Astrocyte (in vitro differentiated cells and primary cell): ENCODE data around the gene MFAP3. TPM values are rescaled to one million over a fixed set of nuclear protein-coding genes. Genes with fewer than 3 reads are reported as not detected.

Experiments used
- DNase-seq: peaks from one replicate; pipeline ENCODE4 v3.0.0-alpha.2; 2010; ENCODE audit warnings: low read depth
- FAIRE-seq: peaks from 2 replicates; lab custom pipeline; 2011; peaks lifted over from hg19 to GRCh38; lab: Jason Lieb, UNC
- H2AFZ ChIP-seq: 2 replicates; pipeline ENCODE4 v1.6.0; 2012; ENCODE audit warnings: low read depth, low read length, inconsistent platforms
- H3K27ac ChIP-seq: 2 replicates; pipeline ENCODE4 v1.5.1; 2011; ENCODE audit warnings: low read depth, low read length, inconsistent platforms
- H3K27me3 ChIP-seq: 2 replicates; pipeline ENCODE4 v1.6.0; 2011; ENCODE audit warnings: low read length, inconsistent platforms; ENCODE audit not compliant: insufficient read depth
- H3K36me3 ChIP-seq: 2 replicates; pipeline ENCODE4 v1.5.1; 2011; ENCODE audit warnings: low read length, inconsistent platforms; ENCODE audit not compliant: insufficient read depth
- H3K4me1 ChIP-seq: 2 replicates; pipeline ENCODE4 v1.5.1; 2011; ENCODE audit warnings: low read length, inconsistent platforms; ENCODE audit not compliant: insufficient read depth
- H3K4me2 ChIP-seq: 2 replicates; pipeline ENCODE4 v1.6.0; 2012; ENCODE audit warnings: low read length, inconsistent platforms
- H3K4me3 ChIP-seq: 2 replicates; pipeline ENCODE4 v1.5.1; 2011; ENCODE audit warnings: low read depth, mild to moderate bottlenecking, low read length, inconsistent platforms; ENCODE audit not compliant: insufficient read depth
- H3K79me2 ChIP-seq: 2 replicates; pipeline ENCODE4 v1.6.0; 2012; ENCODE audit warnings: mild to moderate bottlenecking, low read length, inconsistent platforms; ENCODE audit not compliant: insufficient read depth
- H3K9ac ChIP-seq: 2 replicates; pipeline ENCODE4 v1.6.0; 2012; ENCODE audit warnings: mild to moderate bottlenecking, low read length, inconsistent platforms
- H3K9me3 ChIP-seq: 2 replicates; pipeline ENCODE4 v1.5.1; 2012; ENCODE audit warnings: low read depth, mild to moderate bottlenecking, low read length, inconsistent platforms; ENCODE audit not compliant: insufficient read depth
- H4K20me1 ChIP-seq: 2 replicates; pipeline ENCODE4 v1.6.0; 2012; ENCODE audit warnings: low read length, inconsistent platforms; ENCODE audit not compliant: insufficient read depth
- H3K27ac Mint-ChIP-seq: one replicate; pipeline ENCODE4 v1.8.0; 2021; ENCODE audit warnings: mild to moderate bottlenecking, mixed read lengths; ENCODE audit not compliant: unreplicated experiment
- H3K27me3 Mint-ChIP-seq: one replicate; pipeline ENCODE4 v1.8.0; 2021; ENCODE audit warnings: low read depth, mixed read lengths; ENCODE audit not compliant: unreplicated experiment
- H3K36me3 Mint-ChIP-seq: one replicate; pipeline ENCODE4 v1.8.0; 2021; ENCODE audit warnings: low read depth, mixed read lengths; ENCODE audit not compliant: unreplicated experiment
- H3K4me1 Mint-ChIP-seq: one replicate; pipeline ENCODE4 v1.8.0; 2021; ENCODE audit warnings: low read depth, mixed read lengths; ENCODE audit not compliant: unreplicated experiment
- H3K4me3 Mint-ChIP-seq: one replicate; pipeline ENCODE4 v1.8.0; 2021; ENCODE audit warnings: mild to moderate bottlenecking, moderate library complexity, mixed read lengths; ENCODE audit not compliant: unreplicated experiment
- H3K9me3 Mint-ChIP-seq: one replicate; pipeline ENCODE4 v1.8.0; 2021; ENCODE audit warnings: mild to moderate bottlenecking, mixed read lengths; ENCODE audit not compliant: unreplicated experiment
- CTCF ChIP-seq: IDR thresholded peaks from 2 replicates; pipeline ENCODE4 v1.5.1; 2011; ENCODE audit warnings: low read depth, mild to moderate bottlenecking, inconsistent platforms, low read length, moderate library complexity; ENCODE audit not compliant: insufficient read depth
- EZH2 ChIP-seq: IDR thresholded peaks from 2 replicates; pipeline ENCODE4 v1.6.1; 2012; ENCODE audit warnings: mild to moderate bottlenecking, low read length, inconsistent platforms; ENCODE audit not compliant: insufficient read depth
- total RNA-seq: library from RNA; stranded (reverse); gene quantifications from 2 replicates; pipeline ENCODE4 v1.2.1, GENCODE V29; 2021

MFAP3 gene
- total RNA-seq, 1 donor from 2014 or later = 45.8 TPM

- Mint-ChIP-seq H3K4me1 (no peaks in the 10 kb centered on the region), H3K27me3 (no peaks in the 10 kb centered on the region), H3K27ac (no peak overlapping the region), H3K36me3 (peaks cover 14% of the 10 kb centered on the region), H3K4me3 (no peak overlapping the region), H3K9me3 (no peaks in the 10 kb centered on the region)
- TF ChIP-seq EZH2 (no peak), CTCF (no peak)
- Histone ChIP-seq H3K4me2 (no peak overlapping the region), H3K36me3 (peaks cover 19% of the 10 kb centered on the region), H3K27me3 (no peaks in the 10 kb centered on the region), H3K79me2 (no peaks in the 10 kb centered on the region), H2AFZ (no peak overlapping the region), H3K4me3 (no peak overlapping the region), H3K4me1 (no peaks in the 10 kb centered on the region), H3K9ac (no peak overlapping the region), H3K27ac (no peak overlapping the region), H3K9me3 (no peaks in the 10 kb centered on the region), H4K20me1 (no peaks in the 10 kb centered on the region)
- DNase-seq (no peak), FAIRE-seq (no peak)
Measured at GRCh38 chr5:154025951-154026350, 12.8 kb upstream of the MFAP3 start.

GRCh38 chr5:154031937-154032489 lies 6.8 kb upstream of the MFAP3 start:
- H3K4me1 Mint-ChIP-seq = no peaks in the 10 kb centered on the region
- Histone ChIP-seq H3K79me2 (peaks cover 4% of the 10 kb centered on the region), H3K36me3 (peaks cover 10% of the 10 kb centered on the region), H3K27me3 (no peaks in the 10 kb centered on the region), H4K20me1 (no peaks in the 10 kb centered on the region), H3K4me1 (no peaks in the 10 kb centered on the region), H2AFZ (no peak overlapping the region), H3K9me3 (no peaks in the 10 kb centered on the region), H3K4me2 (no peak overlapping the region), H3K9ac (no peak overlapping the region), H3K4me3 (no peak overlapping the region), H3K27ac (no peak overlapping the region)
- FAIRE-seq = no peak
- H3K36me3 Mint-ChIP-seq = no peaks in the 10 kb centered on the region
- H3K27me3 Mint-ChIP-seq = no peaks in the 10 kb centered on the region
- no peaks in the 10 kb centered on the region for H3K9me3 Mint-ChIP-seq
- H3K4me3 Mint-ChIP-seq = no peak overlapping the region
- TF ChIP-seq EZH2 (no peak), CTCF (no peak)
- DNase-seq = no peak
- H3K27ac Mint-ChIP-seq = no peak overlapping the region

GRCh38 chr5:154034944-154035343 lies 3.8 kb upstream of the MFAP3 start:
- H3K36me3 Mint-ChIP-seq = no peaks in the 10 kb centered on the region
- no peak overlapping the region for H3K9ac ChIP-seq

More at GRCh38 chr5:154034944-154035343, 3.8 kb upstream of the MFAP3 start:
- no peak overlapping the region for H3K4me3 Mint-ChIP-seq
- no peaks in the 10 kb centered on the region for H3K27me3 Mint-ChIP-seq
- FAIRE-seq (no peak), DNase-seq (no peak)
- no peaks in the 10 kb centered on the region for H3K27me3 ChIP-seq
- H3K36me3 ChIP-seq = peaks cover 5% of the 10 kb centered on the region
- no peaks in the 10 kb centered on the region for H4K20me1 ChIP-seq
- H3K27ac Mint-ChIP-seq = no peak overlapping the region
- no peaks in the 10 kb centered on the region for H3K9me3 Mint-ChIP-seq
- peaks cover 7% of the 10 kb centered on the region for H3K4me1 ChIP-seq
- TF ChIP-seq EZH2 = no peak
- no peak for TF ChIP-seq CTCF
- no peak overlapping the region for H2AFZ ChIP-seq
- H3K4me3 ChIP-seq = no peak overlapping the region
- H3K4me1 Mint-ChIP-seq = peaks cover 2% of the 10 kb centered on the region
- no peak overlapping the region for H3K4me2 ChIP-seq
- H3K9me3 ChIP-seq = no peaks in the 10 kb centered on the region
- H3K27ac ChIP-seq = no peak overlapping the region
- peaks cover 28% of the 10 kb centered on the region for H3K79me2 ChIP-seq
